Activated gamma-delta T cell (primary cell): Measurements from ENCODE around the gene NAV3.

ENCODE experiments used
- DNase-seq: peaks from one replicate; lab custom pipeline; 2025; lab: John Stamatoyannopoulos, UW

Gene NAV3

GRCh38 chr12:78120306-78120705 lies 289.6 kb downstream of the NAV3 start:
- DNase-seq, result no peak

- DNase-seq, result no peak
Measured at GRCh38 chr12:78120866-78121560, 290.3 kb downstream of the NAV3 start.

- no peak for DNase-seq
Measured at GRCh38 chr12:78121969-78122610, 291.4 kb downstream of the NAV3 start.

- DNase-seq, result no peak
Measured at GRCh38 chr12:78128211-78128610, 297.5 kb downstream of the NAV3 start.

- no peak for DNase-seq
Measured at GRCh38 chr12:78143717-78144116, 313.0 kb downstream of the NAV3 start.

- no peak for DNase-seq
Measured at GRCh38 chr12:78145398-78145797, 314.7 kb downstream of the NAV3 start.

- no peak for DNase-seq
Measured at GRCh38 chr12:78146365-78146772, 315.7 kb downstream of the NAV3 start.

GRCh38 chr12:78149459-78149858 lies 318.8 kb downstream of the NAV3 start:
- no peak for DNase-seq

GRCh38 chr12:78155546-78155945 lies 324.9 kb downstream of the NAV3 start:
- DNase-seq, result no peak

- no peak for DNase-seq
Measured at GRCh38 chr12:78156751-78157150, 326.1 kb downstream of the NAV3 start.

GRCh38 chr12:78157199-78157598 lies 326.5 kb downstream of the NAV3 start:
- no peak for DNase-seq

GRCh38 chr12:78164154-78164553 lies 333.5 kb downstream of the NAV3 start:
- no peak for DNase-seq

- DNase-seq, result no peak
Measured at GRCh38 chr12:78167510-78167909, 336.8 kb downstream of the NAV3 start.

- DNase-seq, result no peak
Measured at GRCh38 chr12:78171061-78171460, 340.4 kb downstream of the NAV3 start.

GRCh38 chr12:78176643-78177042 lies 345.9 kb downstream of the NAV3 start:
- no peak for DNase-seq

GRCh38 chr12:78177298-78177697 lies 346.6 kb downstream of the NAV3 start:
- DNase-seq, result no peak

- DNase-seq, result no peak
Measured at GRCh38 chr12:78179346-78179745, 348.7 kb downstream of the NAV3 start.

- no peak for DNase-seq
Measured at GRCh38 chr12:78181544-78182162, 351.0 kb downstream of the NAV3 start.

- DNase-seq, result no peak
Measured at GRCh38 chr12:78183824-78184223, 353.1 kb downstream of the NAV3 start.

GRCh38 chr12:78185109-78185508 lies 354.4 kb downstream of the NAV3 start:
- DNase-seq, result no peak

- DNase-seq, result no peak
Measured at GRCh38 chr12:78185651-78186050, 355.0 kb downstream of the NAV3 start.

GRCh38 chr12:78186670-78187069 lies 356.0 kb downstream of the NAV3 start:
- DNase-seq, result no peak

- no peak for DNase-seq
Measured at GRCh38 chr12:78187741-78188140, 357.0 kb downstream of the NAV3 start.
